ENCODE data around the gene MDP1.
"Not testable (repeated sequence)": the region's sequence is repeated elsewhere in the genome, so short reads cannot be mapped to it uniquely, and the experiment has no call there.

The MDP1 gene

GRCh38 chr14:24231263-24232120 is 15.6 kb upstream of the MDP1 start:
- no peak for DNase-seq (ENCODE audit: low read depth)

GRCh38 chr14:24228902-24229301 is 13.0 kb upstream of the MDP1 start:
- DNase-seq (ENCODE audit: low read depth) = no peak

DNA sequence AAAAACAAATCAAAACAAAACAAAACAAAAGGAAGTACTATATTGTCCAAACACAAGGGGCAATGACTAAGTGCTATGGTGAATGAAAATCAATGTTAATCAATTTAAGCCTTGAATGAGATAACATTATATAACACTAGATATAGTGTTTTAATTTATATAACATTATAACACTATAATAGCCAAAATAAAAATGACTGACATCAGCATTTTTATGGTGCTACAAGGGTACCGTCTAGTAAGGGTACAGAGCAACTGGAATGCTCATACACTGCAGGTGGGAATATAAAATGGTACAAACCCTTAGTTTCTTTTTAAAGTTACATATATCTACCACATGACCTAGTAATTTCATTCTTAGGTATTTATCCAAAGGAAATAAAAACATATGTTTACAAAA is 10.6 kb upstream of the MDP1 start:
- no peak for DNase-seq (ENCODE audit: low read depth)

DNA sequence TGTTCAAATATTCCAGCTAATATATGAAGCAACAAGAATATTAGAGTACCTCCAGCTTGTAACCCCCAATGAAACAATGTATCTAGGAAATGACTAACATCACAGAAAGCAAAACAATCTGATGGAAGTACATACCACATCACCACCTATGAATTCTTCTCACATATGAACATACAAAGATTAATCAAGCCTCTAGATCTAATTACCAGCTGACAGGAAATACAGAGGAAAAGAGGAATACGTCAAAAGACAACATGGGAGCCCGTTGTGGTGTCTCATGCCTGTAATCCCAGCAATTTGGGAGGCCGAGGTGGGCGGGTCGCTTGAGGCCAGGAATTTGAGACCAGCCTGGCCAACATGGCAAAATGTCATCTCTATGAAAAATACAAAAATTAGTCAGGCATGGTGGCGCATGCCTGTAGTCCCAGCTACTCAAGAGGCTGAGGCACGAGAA is 8.8 kb upstream of the MDP1 start:
- no peak for DNase-seq (ENCODE audit: low read depth)

GRCh38 chr14:24222987-24223386 is 7.1 kb upstream of the MDP1 start:
- not testable (repeated sequence) for DNase-seq (ENCODE audit: low read depth)

DNA sequence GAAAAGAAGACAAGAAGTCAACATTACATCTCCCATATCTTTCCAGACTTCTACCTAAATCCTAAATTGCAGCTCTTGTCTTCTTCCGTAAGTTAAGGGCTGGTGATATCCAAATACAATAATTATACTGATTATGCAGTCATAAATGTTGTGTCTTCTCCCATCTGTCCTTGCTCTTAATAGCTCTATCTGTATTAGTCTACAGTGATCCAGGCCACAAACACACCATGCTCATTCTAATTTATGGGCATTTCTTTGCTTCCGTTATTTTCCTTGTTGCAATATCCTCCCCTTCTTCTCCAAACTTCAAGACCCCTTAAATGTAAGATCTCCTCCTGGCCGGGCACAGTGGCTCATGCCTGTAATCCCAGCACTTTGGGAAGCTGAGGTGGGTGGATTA is 3.7 kb upstream of the MDP1 start:
- no peak for DNase-seq (ENCODE audit: low read depth)

DNA sequence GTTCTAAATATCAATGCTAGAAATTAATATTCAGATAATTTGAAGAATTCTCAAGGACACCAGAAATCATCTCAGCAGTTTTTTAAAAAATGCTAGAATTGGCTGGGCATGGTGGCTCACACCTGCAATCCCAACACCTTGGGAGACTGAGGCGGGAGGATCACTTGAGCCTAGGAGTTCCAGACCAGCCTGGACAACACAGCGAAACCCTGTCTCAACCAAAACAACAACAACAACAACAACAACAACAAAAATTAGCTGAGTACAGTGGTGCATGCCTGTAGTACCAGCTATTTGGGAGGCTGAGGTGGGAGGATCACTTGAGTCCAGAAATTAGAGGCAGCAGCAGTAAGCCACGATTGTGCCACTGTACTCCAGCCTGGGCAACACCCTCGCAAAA is 3.2 kb upstream of the MDP1 start:
- DNase-seq (ENCODE audit: low read depth) = no peak

- DNase-seq (ENCODE audit: low read depth) = not testable (repeated sequence)
Observed at GRCh38 chr14:24216876-24217275, 1.0 kb upstream of the MDP1 start.

GRCh38 chr14:24216345-24216699 is 456 bp upstream of the MDP1 start:
- no peak for DNase-seq (ENCODE audit: low read depth)

- DNase-seq (ENCODE audit: low read depth) = no peak
Observed at GRCh38 chr14:24213866-24214662, 1.8 kb downstream of the MDP1 start.

DNA sequence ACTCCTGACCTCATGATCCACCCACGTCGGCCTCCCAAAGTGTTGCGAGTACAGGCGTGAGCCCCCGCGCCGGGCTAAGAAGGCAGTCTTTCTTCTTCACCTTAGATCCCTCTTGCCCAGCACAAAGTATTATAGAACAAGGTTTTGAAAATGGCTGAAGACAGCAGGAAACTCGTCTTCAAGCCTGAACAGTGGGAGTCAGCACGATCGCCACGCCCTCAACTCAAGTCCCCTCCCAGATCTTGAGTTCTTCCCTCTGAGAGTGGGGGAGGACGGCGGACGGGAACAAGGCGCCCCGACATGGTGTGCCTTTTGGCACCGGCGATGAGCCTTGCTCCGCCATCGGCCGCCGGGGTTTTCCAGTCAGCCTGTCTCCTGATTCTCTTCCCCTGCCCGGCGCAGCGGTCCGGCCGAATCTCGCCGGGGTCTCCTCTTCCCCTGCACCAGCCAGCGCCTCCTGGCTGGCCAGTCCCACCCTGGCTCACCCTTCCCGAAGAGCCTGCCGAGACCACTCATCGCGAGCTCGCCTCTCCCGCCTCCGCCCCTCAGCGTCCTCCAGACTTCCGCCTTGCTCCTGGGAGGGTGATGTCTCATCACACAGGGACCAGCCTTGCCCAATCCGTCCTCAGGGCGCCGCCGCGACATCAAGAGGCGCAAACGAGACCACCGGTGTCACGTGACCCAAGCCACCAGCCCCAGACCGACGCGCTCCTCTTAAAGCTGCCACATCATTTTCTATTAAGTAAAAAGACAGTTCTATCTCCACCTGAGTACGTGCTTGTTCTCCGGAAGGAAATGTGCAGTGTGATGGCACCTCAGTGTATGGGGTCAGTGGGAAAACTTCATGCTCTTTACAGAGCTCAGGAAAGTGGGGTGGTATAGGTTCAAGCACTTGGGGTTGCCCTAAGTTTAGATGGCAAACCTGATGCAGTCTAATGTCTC is 2.7 kb downstream of the MDP1 start, which contains the start of gene CHMP4A:
Gene CHMP4A (minus strand): TSS at position 565 of the 942 bp plus-strand sequence. CDS start 49 bp downstream, at position 516.
- peak; percentile 94 for DNase-seq (ENCODE audit: low read depth)

GRCh38 chr14:24211311-24211710 is 4.6 kb downstream of the MDP1 start:
- no peak for DNase-seq (ENCODE audit: low read depth)

GRCh38 chr14:24207625-24208024 is 8.2 kb downstream of the MDP1 start:
- no peak for DNase-seq (ENCODE audit: low read depth)

- no peak for DNase-seq (ENCODE audit: low read depth)
Observed at GRCh38 chr14:24207104-24207551, 8.7 kb downstream of the MDP1 start.

- DNase-seq (ENCODE audit: low read depth) = no peak
Observed at GRCh38 chr14:24206260-24207103, 9.4 kb downstream of the MDP1 start.

DNA sequence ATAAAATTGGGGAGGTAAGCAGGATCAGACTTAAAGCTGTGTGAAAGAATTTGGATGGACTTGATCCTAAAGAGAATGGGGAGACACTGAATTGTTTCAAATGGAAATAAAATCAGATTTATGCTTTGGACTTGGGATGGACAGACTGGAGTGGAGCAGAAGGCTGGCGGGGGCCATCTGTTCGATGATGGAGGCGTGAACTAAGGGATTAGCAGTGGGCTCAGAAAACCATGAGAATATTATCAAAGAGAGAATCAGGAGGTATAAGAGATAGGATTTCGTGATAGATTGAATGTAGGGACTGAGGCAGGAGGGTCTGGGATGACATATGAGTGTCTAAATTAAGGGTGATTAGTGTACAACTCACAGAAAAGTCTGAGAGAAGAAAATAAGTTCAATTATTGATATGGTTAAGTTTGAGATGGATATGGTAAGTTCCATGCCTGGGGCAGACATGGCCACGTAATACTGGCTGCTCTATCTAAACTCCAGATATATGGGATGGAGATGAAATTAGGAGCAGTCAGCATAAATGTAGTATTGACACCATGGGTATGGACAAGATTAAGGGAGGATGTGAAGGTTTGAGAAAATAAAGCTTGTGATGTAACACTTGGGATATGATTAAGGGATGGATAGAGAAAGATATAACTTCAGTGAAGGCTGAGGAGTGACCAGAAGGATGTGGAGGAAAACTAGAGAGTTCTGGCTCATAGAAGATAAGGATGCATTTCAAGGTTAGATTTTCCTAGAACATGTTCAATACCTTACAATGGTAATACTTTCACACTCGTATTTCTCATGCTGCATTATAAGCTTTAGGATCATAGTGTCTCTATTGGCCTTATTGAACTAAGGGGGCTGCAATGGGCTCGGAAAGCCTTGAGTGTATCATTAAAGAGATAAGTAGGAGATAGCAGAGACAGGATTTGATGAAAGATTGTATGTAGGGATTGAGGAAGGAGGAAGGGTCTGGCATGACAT is 11.4 kb downstream of the MDP1 start:
- DNase-seq (ENCODE audit: low read depth) = no peak

DNA sequence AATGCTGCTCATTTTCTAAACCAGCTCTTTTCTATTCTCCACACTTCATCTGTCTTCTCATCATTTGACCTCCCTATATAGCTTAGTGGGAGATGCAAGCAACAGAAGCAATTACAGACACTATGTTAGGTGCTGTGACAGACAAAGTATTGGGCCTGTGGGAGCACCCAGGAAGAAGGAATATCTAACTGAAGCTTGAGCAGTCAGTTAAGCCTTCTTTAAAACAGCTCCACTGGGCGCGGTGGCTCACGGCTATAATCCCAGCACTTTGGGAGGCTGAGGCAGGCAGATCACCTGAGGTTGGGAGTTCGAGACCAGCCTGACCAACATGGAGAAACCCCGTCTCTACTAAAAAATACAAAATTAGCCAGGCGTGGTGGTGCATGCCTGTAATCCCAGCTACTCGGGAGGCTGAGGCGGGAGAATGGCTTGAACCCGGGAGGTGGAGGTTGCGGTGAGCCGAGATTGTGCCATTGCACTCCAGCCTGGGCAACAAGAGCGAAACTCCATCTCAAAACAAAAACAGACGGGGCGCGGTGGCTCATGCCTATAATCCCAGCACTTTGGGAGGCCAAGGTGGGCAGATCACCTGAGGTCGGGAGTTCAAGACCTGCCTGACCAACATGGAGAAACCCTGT is 12.5 kb downstream of the MDP1 start:
- DNase-seq (ENCODE audit: low read depth) = not testable (repeated sequence)

DNA sequence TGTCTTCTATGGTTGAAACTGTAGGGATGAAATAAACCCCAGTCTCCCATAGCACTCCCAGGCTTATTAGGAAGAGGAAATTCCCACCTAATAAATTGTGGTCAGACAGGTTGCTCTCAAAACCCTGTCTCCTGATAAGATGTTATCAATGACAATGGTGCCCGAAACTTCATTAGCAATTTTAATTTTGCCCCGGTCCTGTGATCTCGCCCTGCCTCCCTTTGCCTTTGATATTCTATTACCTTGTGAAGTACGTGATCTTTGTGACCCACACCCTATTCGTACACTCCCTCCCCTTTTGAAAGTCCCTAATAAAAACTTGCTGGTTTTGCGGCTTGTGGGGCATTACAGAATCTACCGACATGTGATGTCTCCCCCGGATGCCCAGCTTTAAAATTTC is 13.3 kb downstream of the MDP1 start:
- DNase-seq (ENCODE audit: low read depth) = not testable (repeated sequence)
